ENCODE data around the gene CEP250.
"Not testable (repeated sequence)": the region's sequence is repeated elsewhere in the genome, so short reads cannot be mapped to it uniquely, and the experiment has no call there.

The CEP250 gene

DNA sequence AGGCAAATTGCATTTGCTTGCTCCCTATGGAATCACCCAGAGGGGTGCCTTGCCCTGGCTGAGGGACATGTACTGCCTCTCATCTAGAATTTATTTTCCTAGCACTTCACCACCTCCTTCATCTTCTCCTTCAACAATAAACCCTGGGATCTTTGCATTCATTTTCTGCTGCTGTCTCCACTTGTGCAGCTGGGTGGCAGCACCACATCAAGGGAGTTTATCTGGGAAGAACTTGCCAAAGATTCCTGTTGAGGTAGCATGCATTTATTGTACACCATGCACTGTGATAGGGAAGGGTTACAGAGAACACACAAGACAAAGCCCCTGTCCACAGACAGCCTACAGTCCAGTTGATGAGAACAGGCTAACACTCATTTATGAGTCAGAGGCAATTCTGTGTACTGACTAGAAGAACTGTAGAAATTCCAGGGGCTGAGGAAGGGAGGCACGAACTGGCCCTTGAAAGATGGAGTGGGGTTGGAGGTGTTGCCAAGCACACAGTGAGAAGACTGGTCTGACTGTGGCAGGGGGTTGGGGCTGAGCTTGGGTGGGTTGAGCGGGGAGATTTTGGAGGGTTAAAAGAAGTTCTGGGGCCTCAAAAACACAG lies 56.5 kb downstream of the CEP250 start:
- peaks cover 42% of the 10 kb centered on the region in 2 donors for H3K36me3 Mint-ChIP-seq
- ATAC-seq (replicated peaks) (no peak), DNase-seq (no peak)
- peak overlapping the region; percentile 56 for H3K27ac Mint-ChIP-seq
- no peak overlapping the region for H3K4me3 Mint-ChIP-seq
- no peaks in the 10 kb centered on the region for H3K27me3 Mint-ChIP-seq
- peaks cover 15 to 16% of the 10 kb centered on the region in 2 donors for H3K4me1 Mint-ChIP-seq
- H3K9me3 Mint-ChIP-seq: no peaks in the 10 kb centered on the region

GRCh38 chr20:35514371-35514932 lies 59.1 kb downstream of the CEP250 start:
- Mint-ChIP-seq H3K9me3 (no peaks in the 10 kb centered on the region), H3K27ac (peak overlapping the region; percentile 42), H3K4me1 (peaks cover 2 to 3% of the 10 kb centered on the region in 2 donors), H3K4me3 (no peak overlapping the region), H3K27me3 (no peaks in the 10 kb centered on the region), H3K36me3 (peaks cover 22 to 29% of the 10 kb centered on the region in 2 donors)
- no peak for ATAC-seq (replicated peaks)
- DNase-seq: no peak

GRCh38 chr20:35515341-35515740 lies 59.9 kb downstream of the CEP250 start:
- no peaks in the 10 kb centered on the region for H3K27me3 Mint-ChIP-seq
- DNase-seq (no peak), ATAC-seq (replicated peaks) (no peak)
- no peak overlapping the region for H3K4me3 Mint-ChIP-seq
- no peaks in the 10 kb centered on the region for H3K9me3 Mint-ChIP-seq
- H3K4me1 Mint-ChIP-seq: no peaks in the 10 kb centered on the region
- peaks cover 19 to 29% of the 10 kb centered on the region in 2 donors for H3K36me3 Mint-ChIP-seq
- H3K27ac Mint-ChIP-seq: no peak overlapping the region

DNA sequence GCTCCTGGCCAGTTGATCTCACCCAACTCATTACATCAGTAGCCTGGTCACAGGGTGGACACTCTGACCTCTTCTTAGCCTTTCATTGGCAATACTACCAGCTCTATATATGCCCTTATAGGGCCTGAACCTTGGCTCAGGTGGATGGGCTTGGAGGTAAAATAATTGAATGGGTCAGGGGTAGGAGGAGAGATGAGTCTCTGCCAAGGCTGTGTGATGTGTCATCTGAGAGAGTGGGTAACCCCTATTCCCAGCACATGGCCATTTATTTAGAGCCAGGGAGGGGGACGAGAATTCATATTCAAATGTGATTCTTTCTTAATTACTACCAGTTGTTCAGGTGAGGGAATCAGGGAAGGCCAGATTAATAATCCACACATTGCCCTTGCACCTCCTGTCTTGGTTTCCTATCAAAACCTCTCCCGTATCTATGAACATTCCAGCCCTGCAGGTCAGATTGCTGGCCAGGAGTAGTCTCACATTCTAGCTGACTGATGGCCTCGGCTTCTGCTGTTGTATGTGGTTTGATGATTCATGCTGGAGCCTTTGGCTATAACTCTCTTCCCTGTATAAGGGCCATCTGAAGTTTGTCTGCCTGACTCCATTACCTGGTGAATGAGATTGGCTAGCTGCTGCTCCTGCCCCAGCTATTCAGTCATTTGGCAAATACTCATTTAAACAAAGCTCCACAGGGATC lies 60.7 kb downstream of the CEP250 start:
- Mint-ChIP-seq H3K9me3 (no peaks in the 10 kb centered on the region), H3K4me1 (no peaks in the 10 kb centered on the region), H3K4me3 (no peak overlapping the region), H3K27me3 (no peaks in the 10 kb centered on the region), H3K27ac (no peak overlapping the region), H3K36me3 (peaks cover 19 to 28% of the 10 kb centered on the region in 2 donors)
- no peak for ATAC-seq (replicated peaks)
- DNase-seq: no peak

DNA sequence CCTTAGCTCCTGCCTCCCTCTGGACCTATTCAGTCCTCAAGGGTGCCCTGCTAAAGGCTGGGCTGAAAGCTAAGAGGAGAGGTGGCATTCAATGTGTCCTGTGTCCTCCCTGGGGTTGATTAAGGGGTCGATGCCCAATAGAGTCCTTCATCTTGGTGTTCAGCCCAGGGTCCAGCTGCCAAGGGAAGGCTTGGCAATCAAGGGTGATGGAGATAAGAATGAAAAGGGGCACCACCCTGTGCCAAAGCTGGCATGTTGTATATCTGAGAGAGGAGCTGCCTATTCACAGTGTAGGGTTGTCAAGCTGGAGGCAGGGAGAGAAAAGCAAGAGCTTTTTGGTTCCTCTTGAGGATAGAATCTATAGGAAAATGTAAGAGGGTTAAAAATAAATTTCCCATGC lies 61.7 kb downstream of the CEP250 start:
- H3K4me3 Mint-ChIP-seq: no peak overlapping the region
- H3K36me3 Mint-ChIP-seq: peaks cover 12 to 17% of the 10 kb centered on the region in 2 donors
- no peaks in the 10 kb centered on the region for H3K4me1 Mint-ChIP-seq
- H3K9me3 Mint-ChIP-seq: no peaks in the 10 kb centered on the region
- DNase-seq: no peak
- no peaks in the 10 kb centered on the region for H3K27me3 Mint-ChIP-seq
- H3K27ac Mint-ChIP-seq: no peak overlapping the region
- ATAC-seq (replicated peaks): no peak

- H3K9me3 Mint-ChIP-seq; H3K27ac Mint-ChIP-seq; DNase-seq; ATAC-seq (replicated peaks); H3K4me3 Mint-ChIP-seq; H3K4me1 Mint-ChIP-seq; H3K27me3 Mint-ChIP-seq: not testable (repeated sequence)
- H3K36me3 Mint-ChIP-seq: peaks cover 10 to 16% of the 10 kb centered on the region in 2 donors
Measured at GRCh38 chr20:35517767-35518166, 62.4 kb downstream of the CEP250 start.

DNA sequence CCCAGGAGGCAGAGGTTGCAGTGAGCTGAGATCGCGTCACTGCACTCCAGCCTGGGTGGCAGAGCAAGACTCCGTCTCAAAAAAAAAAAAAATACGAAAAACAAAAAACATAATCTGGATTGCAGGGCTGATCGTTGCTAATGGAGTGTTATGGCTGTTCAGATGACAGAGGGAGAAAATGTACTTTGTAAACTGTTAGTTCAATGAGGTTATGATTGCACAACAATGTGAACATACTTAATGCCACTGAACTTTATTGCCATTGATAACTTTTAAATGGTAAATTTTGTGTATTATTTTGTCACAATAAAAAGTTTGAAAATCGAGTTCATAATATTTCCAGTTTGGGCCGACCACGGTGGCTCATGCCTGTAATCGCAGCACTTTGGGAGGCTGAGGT lies 63.6 kb downstream of the CEP250 start:
- Mint-ChIP-seq H3K4me3 (no peak overlapping the region), H3K4me1 (no peaks in the 10 kb centered on the region), H3K27me3 (no peaks in the 10 kb centered on the region), H3K27ac (no peak overlapping the region), H3K36me3 (peaks cover 10 to 12% of the 10 kb centered on the region in 2 donors), H3K9me3 (no peaks in the 10 kb centered on the region)
- no peak for DNase-seq
- no peak for ATAC-seq (replicated peaks)

DNA sequence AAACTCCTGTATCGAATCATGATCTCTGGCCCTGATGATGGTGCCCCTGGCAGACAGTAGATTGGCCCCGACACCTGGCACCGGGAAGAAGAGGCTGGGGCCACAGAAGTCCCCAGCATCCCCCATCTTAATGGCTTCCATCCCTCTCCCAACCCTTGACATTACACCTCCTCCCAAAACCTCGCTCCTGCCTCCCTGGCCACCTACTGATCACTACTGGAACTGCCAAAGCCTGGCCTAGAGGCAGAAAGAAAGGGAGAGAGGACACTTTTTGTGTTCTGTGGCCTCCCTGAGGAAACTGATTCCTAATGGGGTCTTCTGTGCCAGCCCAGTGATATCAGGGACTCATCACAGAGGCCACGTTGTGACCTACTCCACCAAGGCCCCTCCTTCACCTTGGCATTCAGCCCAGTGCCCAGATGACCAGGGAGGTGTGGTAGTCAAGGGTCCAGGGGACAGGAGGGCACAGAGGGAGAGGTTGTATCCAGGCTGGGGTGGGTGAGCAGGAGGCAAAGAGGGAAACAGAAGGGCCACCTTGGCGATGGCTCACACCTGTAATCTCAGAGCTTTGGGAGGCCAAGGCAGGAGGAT lies 68.0 kb downstream of the CEP250 start:
- no peak for DNase-seq
- no peaks in the 10 kb centered on the region for H3K36me3 Mint-ChIP-seq
- H3K27ac Mint-ChIP-seq: no peak overlapping the region

DNA sequence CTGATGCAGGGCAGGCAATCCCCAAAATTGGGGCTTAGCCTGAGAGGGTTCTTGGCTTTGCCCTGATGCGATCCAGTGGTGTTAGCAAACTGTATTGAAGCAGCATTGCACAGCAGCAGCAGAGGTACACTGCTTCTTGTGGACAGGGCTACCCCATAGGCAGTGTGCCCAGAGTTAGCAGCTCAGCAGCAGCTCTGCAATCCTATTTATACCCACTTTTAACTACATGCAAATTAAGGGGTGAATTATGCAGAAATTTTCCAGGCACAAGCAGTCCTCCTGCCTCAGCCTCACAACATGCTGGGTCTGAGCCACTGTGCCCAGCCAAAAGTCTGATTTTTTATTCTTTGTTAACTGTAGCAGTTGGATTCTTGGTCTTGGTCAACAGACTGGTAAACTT lies 70.2 kb downstream of the CEP250 start:
- Mint-ChIP-seq H3K4me3 (no peak overlapping the region), H3K4me1 (no peaks in the 10 kb centered on the region), H3K27ac (no peak overlapping the region), H3K9me3 (no peaks in the 10 kb centered on the region), H3K27me3 (no peaks in the 10 kb centered on the region), H3K36me3 (no peaks in the 10 kb centered on the region)
- DNase-seq (no peak), ATAC-seq (replicated peaks) (no peak)

More for the DNA sequence above, 68.0 kb downstream of the CEP250 start:
- no peaks in the 10 kb centered on the region for H3K27me3 Mint-ChIP-seq
- no peaks in the 10 kb centered on the region for H3K4me1 Mint-ChIP-seq
- no peaks in the 10 kb centered on the region for H3K9me3 Mint-ChIP-seq
- peak; percentile 51 for ATAC-seq (replicated peaks)
- H3K4me3 Mint-ChIP-seq: no peak overlapping the region

DNA sequence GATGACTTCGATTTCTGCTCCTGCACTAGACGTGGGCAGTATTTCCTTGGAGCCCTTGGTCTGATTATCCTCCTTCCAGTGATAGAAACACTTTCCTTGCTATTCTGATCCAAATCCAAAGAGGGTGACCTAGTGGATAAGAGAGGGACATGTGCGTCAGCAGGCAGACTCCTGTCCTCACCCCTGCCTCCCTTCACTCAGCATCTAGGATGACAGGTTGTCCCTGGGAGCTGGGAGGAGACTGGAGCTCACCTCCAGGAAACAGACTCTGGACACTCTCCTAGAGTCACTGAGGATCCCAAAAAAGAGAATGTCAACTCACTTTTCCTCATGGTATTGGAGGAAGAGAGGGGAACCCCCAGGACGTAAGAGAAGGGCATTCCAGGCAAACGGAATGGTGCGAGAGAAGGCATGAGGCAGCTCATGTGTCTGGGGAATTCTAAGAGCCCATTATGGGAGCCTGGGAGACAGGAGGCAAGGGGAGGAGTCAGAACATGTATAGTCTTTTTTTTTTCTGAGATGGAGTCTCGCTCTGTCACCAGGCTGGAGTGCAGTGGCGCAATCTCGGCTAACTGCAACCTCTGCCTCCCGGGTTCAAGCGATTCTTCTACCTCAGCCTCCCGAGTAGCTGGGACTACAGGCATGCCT lies 71.8 kb downstream of the CEP250 start:
- Mint-ChIP-seq H3K27ac (no peak overlapping the region), H3K36me3 (no peaks in the 10 kb centered on the region), H3K27me3 (no peaks in the 10 kb centered on the region), H3K4me3 (no peak overlapping the region), H3K4me1 (no peaks in the 10 kb centered on the region), H3K9me3 (no peaks in the 10 kb centered on the region)
- no peak for DNase-seq
- ATAC-seq (replicated peaks): no peak

- Mint-ChIP-seq H3K27ac (no peak within 1 kb of the TSS), H3K9me3 (no peaks in the 10 kb centered on the region), H3K4me1 (no peaks in the 10 kb centered on the region), H3K4me3 (no peak within 1 kb of the TSS), H3K36me3 (no peaks in the 10 kb centered on the region), H3K27me3 (no peaks in the 10 kb centered on the region)
- ATAC-seq (replicated peaks) (no peak), DNase-seq (no peak)
Measured at GRCh38 chr20:35529552-35529951, 74.2 kb downstream of the CEP250 start, which contains the start of gene C20orf173. Gene C20orf173, minus strand, starts transcription at chr20:35529652. Its CDS starts 279 bp downstream, at chr20:35529373.

DNA sequence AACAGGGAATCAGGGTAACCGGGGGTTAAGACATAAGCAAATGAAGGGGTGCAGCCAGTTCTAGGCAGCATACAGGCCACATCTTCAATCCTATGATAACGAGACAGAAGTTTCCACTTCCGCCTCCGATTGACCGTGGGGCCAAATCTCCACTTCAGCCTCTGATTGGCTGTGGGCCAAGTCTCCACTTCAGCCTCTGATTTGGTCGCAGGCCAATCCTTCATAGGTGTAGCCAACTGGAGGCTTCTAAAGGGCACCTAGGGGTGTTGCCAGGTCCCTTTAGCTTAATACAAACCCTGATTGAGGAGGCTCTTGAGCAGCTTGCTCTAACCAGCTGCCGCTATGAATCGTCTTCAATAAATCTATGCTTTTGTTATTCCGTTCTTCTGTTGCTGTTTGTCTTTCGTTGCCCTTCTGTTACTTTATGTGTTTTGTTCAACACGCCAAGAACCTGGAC lies 84.4 kb downstream of the CEP250 start:
- H3K9me3 Mint-ChIP-seq: no peaks in the 10 kb centered on the region
- ATAC-seq (replicated peaks) (peak in 1 of 2 donors; percentile 58), DNase-seq (peak; percentile 59)
- no peaks in the 10 kb centered on the region for H3K27me3 Mint-ChIP-seq
- H3K4me1 Mint-ChIP-seq: peaks cover 7 to 24% of the 10 kb centered on the region in 2 donors
- peaks cover 8 to 11% of the 10 kb centered on the region in 2 donors for H3K36me3 Mint-ChIP-seq
- H3K4me3 Mint-ChIP-seq: peak overlapping the region; percentile 27 to 30
- peak overlapping the region; percentile 59 for H3K27ac Mint-ChIP-seq

- Mint-ChIP-seq H3K9me3 (no peaks in the 10 kb centered on the region), H3K36me3 (peaks cover 8 to 11% of the 10 kb centered on the region in 2 donors), H3K27me3 (no peaks in the 10 kb centered on the region), H3K4me3 (peak overlapping the region; percentile 91), H3K27ac (no peak overlapping the region), H3K4me1 (peaks cover 7 to 24% of the 10 kb centered on the region in 2 donors)
- ATAC-seq (replicated peaks): no peak
- no peak for DNase-seq
Measured at GRCh38 chr20:35541118-35541782, 85.9 kb downstream of the CEP250 start.

All from stimulated activated naive B cell treated with anti-CD40 and anti-IgM and Interleukin-4, amounts not matched to agents 10 μg/mL and 1 μg/mL and 100 μg/mL, for 72 hours (primary cell).